Posterior vena cava (tissue), 2 donors: ENCODE results near the gene XIAP. TPM values are rescaled to one million over a fixed set of nuclear protein-coding genes. Genes with fewer than 3 reads are reported as not detected.
"Not testable (repeated sequence)": the region's sequence is repeated elsewhere in the genome, so short reads cannot be mapped to it uniquely, and the experiment has no call there.

ENCODE experiments used
- DNase-seq: peaks from one replicate; pipeline ENCODE4 v3.0.0-alpha.2; 2020; ENCODE audit warnings: low spot score
- intact Hi-C, 2 donors: fragments of 100-400 bp; cut with DNase I; formaldehyde crosslinking; loops; one replicate each; pipeline versions ENCODE4 v1.14.1 to v1.14.2; 2022 to 2023
- long read RNA-seq, 2 donors: library from polyadenylated mRNA; unstranded; transcript quantifications; one replicate each; pipeline ENCODE4 v2.0.0, GENCODE V29; 2020 to 2021
- total RNA-seq, 2 donors: library from RNA; stranded (reverse); fragmentation: NEBNext Ultra II Directional; extraction: Animal tissue kit (Norgen Biotek cat#: 25700); gene quantifications; one replicate each; pipeline ENCODE4 v1.2.1, GENCODE V29; 2021
- donor health status: DM: yes; HTN: yes; CAD: no.
- donor health status: DM: yes; HTN: yes; CAD: no.

XIAP gene
- 10 to 100 TPM; 38.2 to 41.4 TPM for total RNA-seq
- long read RNA-seq, donor 1, partial matches to known transcripts: 0 of 8 reads
- long read RNA-seq, donor 1, other reads (novel, unspliced or antisense): 7 of 8 reads
- long read RNA-seq, donor 2, full-length matches to known transcripts: 8 of 13 reads
- long read RNA-seq, donor 2, partial matches to known transcripts: 2 of 13 reads
- long read RNA-seq, donor 2, other reads (novel, unspliced or antisense): 3 of 13 reads

GRCh38 chrX:123859846-123860838 lies at the start of gene XIAP:
Gene XIAP, plus strand, starts transcription at chrX:123860053. Its CDS starts 25,610 bp downstream, at chrX:123885663.
- peak; percentile 95 for DNase-seq
- intact Hi-C loops: no loop called here

GRCh38 chrX:123814343-123814742 lies 45.5 kb upstream of the XIAP start:
- intact Hi-C loops: no loop called here
- DNase-seq: no peak

DNA sequence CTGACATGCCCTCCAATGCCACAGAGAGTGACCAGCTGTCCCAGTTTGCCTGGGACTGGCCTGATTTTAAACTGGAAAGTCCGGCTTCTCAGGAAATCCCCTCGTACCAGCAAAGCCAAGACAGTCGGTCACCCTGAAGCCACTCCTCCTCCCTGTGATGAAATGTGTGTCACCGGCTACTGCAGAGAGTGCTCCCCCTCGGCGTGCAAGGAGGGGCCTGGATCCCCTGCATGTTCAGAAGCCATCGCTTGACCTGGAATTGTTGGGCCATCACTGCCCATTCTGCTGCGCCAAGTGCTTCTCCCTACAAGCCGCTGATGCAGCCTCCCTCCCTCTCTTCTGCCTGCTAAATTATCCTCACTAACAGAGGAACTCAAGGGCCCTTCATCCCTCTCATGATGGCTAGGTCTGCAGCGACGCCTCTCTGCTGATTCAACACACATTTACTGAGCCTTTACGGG lies 44.9 kb upstream of the XIAP start:
- DNase-seq, intact Hi-C loops: not testable (repeated sequence)

GRCh38 chrX:123817288-123817894 lies 42.5 kb upstream of the XIAP start:
- intact Hi-C loops: no loop called here
- no peak for DNase-seq

DNA sequence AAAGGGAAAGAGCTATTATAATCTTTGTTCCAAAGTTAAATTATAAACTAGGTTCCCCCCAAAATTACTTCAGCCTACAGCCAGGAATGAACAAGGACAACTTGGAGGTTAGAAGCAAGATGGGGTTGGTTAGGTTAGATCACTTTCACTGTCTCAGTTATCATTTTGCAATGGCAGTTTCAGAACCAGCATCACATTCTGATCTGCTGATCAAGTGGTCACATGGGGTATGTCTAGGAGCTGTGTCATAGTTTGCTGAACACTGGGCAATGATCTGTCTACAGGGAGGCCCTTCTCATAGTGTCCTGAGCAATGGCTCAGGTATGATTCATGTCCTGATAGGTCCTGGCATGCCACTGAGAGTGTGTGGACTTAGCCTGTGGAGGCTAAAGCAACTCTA lies 41.6 kb upstream of the XIAP start:
- intact Hi-C loops: no loop called here
- DNase-seq: peak; percentile 14

DNA sequence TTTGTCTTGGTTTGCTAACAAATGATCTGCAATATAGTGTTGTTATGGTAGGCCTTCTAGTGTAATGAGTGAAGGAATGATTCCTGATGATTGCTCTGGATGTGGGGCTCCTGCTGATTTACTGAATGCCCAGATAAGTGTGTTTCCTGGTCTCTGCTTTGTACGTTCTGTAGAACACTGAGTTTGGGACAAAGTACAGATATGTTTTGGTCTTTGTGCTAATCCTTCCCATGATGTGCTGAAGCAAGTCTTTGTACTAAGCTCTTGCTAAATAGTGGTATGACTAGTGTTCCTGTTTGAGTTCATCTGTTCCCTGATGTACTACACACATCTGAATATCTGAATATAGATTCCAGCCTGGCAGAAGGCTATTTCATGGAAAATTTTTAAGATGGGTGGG lies 36.9 kb upstream of the XIAP start:
- intact Hi-C loops: no loop called here
- DNase-seq: no peak

GRCh38 chrX:123830309-123830708 lies 29.5 kb upstream of the XIAP start:
- DNase-seq: no peak
- intact Hi-C loops: loop anchor here in 1 of 2 donors (10.0 kb wide), 1 partner anchor 104 kb away; no protein-coding TSS in a partner anchor

GRCh38 chrX:123833387-123833786 lies 26.5 kb upstream of the XIAP start:
- DNase-seq: no peak
- intact Hi-C loops: loop anchor here in 1 of 2 donors (10.0 kb wide), 1 partner anchor 101 kb away; no protein-coding TSS in a partner anchor

DNA sequence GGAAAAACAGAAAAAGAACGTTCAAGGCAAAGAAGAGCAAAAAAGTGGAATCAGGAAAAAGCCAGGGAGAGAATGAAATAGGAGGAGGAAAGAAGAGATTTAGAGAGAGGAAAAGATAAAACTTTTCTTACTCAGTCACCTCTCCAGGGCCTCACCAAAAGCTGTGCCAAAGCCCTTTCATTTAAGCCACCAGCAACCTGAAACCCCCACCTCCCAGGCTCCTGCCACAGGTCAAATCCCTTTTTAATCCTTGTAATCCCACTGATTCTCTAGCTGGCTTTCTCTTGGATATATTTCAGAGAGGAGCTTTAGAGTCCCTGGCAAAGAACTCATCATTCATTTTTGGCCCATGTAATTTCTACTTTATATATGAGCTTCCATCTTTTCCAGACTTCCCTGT lies 25.7 kb upstream of the XIAP start:
- DNase-seq: no peak
- intact Hi-C loops: loop anchor here in 1 of 2 donors (10.0 kb wide), 1 partner anchor 101 kb away; no protein-coding TSS in a partner anchor

GRCh38 chrX:123835661-123836371 lies 24.0 kb upstream of the XIAP start:
- DNase-seq: no peak
- intact Hi-C loops: loop anchor here (5.0 to 10.0 kb wide), 2 partner anchors 46 to 99 kb away; no protein-coding TSS in a partner anchor

DNA sequence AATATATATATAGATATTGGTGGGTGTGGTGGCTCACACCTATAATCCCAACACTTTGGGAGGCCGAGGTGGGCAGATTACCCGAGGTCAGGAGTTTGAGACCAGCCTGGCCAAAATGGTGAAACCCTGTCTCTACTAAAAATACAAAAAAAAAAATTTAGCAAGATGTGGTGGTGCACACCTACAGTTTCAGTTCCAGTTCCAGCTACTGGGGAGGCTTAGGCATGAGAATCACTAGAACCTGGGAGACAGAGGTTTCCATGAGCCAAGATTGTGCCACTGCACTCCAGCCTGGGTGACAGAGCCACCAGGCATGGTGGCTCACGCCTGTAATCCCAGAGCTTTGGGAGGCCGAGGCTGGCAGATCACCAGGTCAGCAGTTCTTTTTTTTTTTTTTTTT lies 14.7 kb upstream of the XIAP start:
- not testable (repeated sequence) for DNase-seq
- intact Hi-C loops: loop anchor here in 1 of 2 donors (5.0 kb wide), 1 partner anchor 888 kb away; no protein-coding TSS in a partner anchor

GRCh38 chrX:123846577-123847038 lies 13.2 kb upstream of the XIAP start:
- no peak for DNase-seq
- intact Hi-C loops: loop anchor here in 1 of 2 donors (5.0 kb wide), 1 partner anchor 889 kb away; no protein-coding TSS in a partner anchor

- no peak for DNase-seq
- intact Hi-C loops: loop anchor here in 1 of 2 donors (5.0 kb wide), 1 partner anchor 890 kb away; no protein-coding TSS in a partner anchor
Observed at GRCh38 chrX:123847056-123847455, 12.8 kb upstream of the XIAP start.

GRCh38 chrX:123849096-123849495 lies 10.8 kb upstream of the XIAP start:
- DNase-seq: no peak
- intact Hi-C loops: loop anchor here in 1 of 2 donors (5.0 kb wide), 1 partner anchor 892 kb away; no protein-coding TSS in a partner anchor

- DNase-seq: not testable (repeated sequence)
- intact Hi-C loops: loop anchor here in 1 of 2 donors (5.0 kb wide), 1 partner anchor 893 kb away; no protein-coding TSS in a partner anchor
Observed at GRCh38 chrX:123849906-123850305, 9.9 kb upstream of the XIAP start.

GRCh38 chrX:123851079-123851478 lies 8.8 kb upstream of the XIAP start:
- no peak for DNase-seq
- intact Hi-C loops: no loop called here

DNA sequence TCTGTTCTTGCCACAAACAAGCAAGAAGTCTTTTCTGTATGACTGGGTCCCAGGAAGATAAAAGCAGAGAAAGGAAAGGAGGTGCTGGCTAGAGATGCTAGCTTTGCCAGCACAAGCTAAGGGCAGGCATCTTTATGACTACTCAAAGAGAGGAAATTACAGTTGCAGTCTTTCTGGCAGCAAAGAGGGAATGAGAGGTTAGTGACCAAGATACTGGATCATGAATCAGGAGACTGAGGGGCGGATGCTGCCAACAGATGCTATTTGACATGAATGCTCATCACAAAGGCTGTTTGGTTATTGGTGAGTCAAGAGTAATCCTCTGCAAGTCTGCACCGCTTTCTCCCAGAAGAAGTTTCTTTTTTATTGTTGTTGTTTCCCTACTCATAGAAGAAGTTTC lies 5.5 kb upstream of the XIAP start:
- intact Hi-C loops: no loop called here
- no peak for DNase-seq

DNA sequence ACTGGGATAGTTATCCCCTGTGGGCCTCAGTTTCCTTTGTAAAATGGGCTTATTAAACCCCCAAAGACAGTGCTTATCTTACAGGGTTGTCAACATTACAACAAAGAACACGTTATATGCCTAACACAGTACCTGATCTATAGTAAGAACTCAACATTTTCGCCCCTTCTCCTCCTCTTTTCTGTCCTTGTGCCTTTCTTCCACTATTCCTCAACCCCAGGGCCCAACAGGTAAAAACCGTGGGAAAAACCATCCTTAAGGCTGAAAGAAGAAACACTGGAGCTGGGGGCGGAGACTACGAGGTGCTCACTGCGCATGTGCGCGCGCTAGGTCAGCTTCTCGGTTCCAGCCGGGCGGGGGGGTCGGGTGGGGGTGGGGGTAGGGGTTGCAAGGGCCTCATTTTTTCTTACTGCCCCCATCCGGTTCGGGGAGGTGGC lies 426 bp upstream of the XIAP start:
- intact Hi-C loops: no loop called here
- DNase-seq: no peak
